A549 (cell line): ENCODE data around the gene TTK.
"Not testable (repeated sequence)": the region's sequence is repeated elsewhere in the genome, so short reads cannot be mapped to it uniquely, and the experiment has no call there.

Experiments used
- CTCF ChIP-seq: fragments of >200 bp; sonication (Bioruptor Twin); formaldehyde crosslinking; IDR thresholded peaks from 3 replicates; pipeline ENCODE4 v1.5.1; 2016
- ELK1 ChIP-seq: fragments of 150-350 bp; IDR thresholded peaks from 2 replicates; pipeline ENCODE4 v1.6.1; 2014; ENCODE audit warnings: low read depth, mild to moderate bottlenecking, low read length
- EP300 ChIP-seq, 2 experiments: fragments of >200 bp; sonication (Bioruptor Twin); formaldehyde crosslinking; IDR thresholded peaks; 2 replicates in 1 of 2; 3 replicates in 1 of 2; pipeline ENCODE4 v1.6.1; 2016 to 2017
- JUN ChIP-seq, 2 experiments: fragments of >200 bp; sonication (Bioruptor Twin); formaldehyde crosslinking; IDR thresholded peaks; 2 replicates in 1 of 2; 3 replicates in 1 of 2; pipeline ENCODE4 v1.6.1; 2016 to 2017
- KDM5A ChIP-seq: fragments of 200-600 bp; sonication (generic); IDR thresholded peaks from 2 replicates; pipeline ENCODE4 v1.6.1; 2016; ENCODE audit warnings: antibody characterized with exemption, mild to moderate bottlenecking
- POLR2A ChIP-seq: IDR thresholded peaks from 2 replicates; pipeline ENCODE4 v1.6.1; 2012; ENCODE audit warnings: mild to moderate bottlenecking, low read length
- RAD21 ChIP-seq, 2 experiments: fragments of >200 bp in 1 of 2; sonication (Bioruptor Twin) in 1 of 2; formaldehyde crosslinking in 1 of 2; IDR thresholded peaks in 1 of 2; conservative IDR thresholded peaks in 1 of 2; 2 replicates in 1 of 2; 3 replicates in 1 of 2; pipeline ENCODE4 v1.6.1; 2012 to 2018; ENCODE audit warnings: inconsistent platforms in 1 of 2
- REST ChIP-seq: fragments of 200-600 bp; sonication (generic); IDR thresholded peaks from 2 replicates; pipeline ENCODE4 v1.6.1; 2016; ENCODE audit warnings: antibody characterized with exemption, mild to moderate bottlenecking, moderate library complexity
- RFX5 ChIP-seq: fragments of 450-650 bp; IDR thresholded peaks from 2 replicates; pipeline ENCODE4 v1.7.1; 2014; ENCODE audit warnings: antibody characterized with exemption, mild to moderate bottlenecking, moderate library complexity
- SMC3 ChIP-seq: fragments of >200 bp; sonication (Bioruptor Twin); formaldehyde crosslinking; IDR thresholded peaks from 3 replicates; pipeline ENCODE4 v1.6.1; 2018; ENCODE audit warnings: inconsistent platforms

- not testable (repeated sequence) for TF ChIP-seq SMC3; CTCF; REST; ELK1; RAD21 (conservative IDR thresholded peaks at IDR 0.05 in 1 of 2, IDR thresholded peaks at IDR 0.05 in 1 of 2); EP300 (IDR thresholded peaks at IDR 0.05); KDM5A; JUN (IDR thresholded peaks at IDR 0.05); POLR2A; RFX5
These were observed 66.0 kb downstream of the TTK start for GRCh38 chr6:80070431-80070830.
